ENCODE measurements around the gene DAPK1.
"Not testable (repeated sequence)": the region's sequence is repeated elsewhere in the genome, so short reads cannot be mapped to it uniquely, and the experiment has no call there.

Gene DAPK1

GRCh38 chr9:87741891-87742290 is 244.2 kb downstream of the DAPK1 start:
- no peaks in the 10 kb centered on the region for H3K36me3 ChIP-seq (ENCODE audit: insufficient read depth, low read length)
- no peak overlapping the region for H2AFZ ChIP-seq (ENCODE audit: low read length)
- no peaks in the 10 kb centered on the region for H3K9me2 ChIP-seq (ENCODE audit: low read depth, low read length)
- TF ChIP-seq CTCF (IDR thresholded peaks at IDR 0.05; ENCODE audit: low read length): no peak
- TF ChIP-seq EZH2 (IDR thresholded peaks at IDR 0.05; ENCODE audit: borderline replicate concordance, low read length): no peak
- H4K20me1 ChIP-seq (ENCODE audit: insufficient read depth, low read length): no peaks in the 10 kb centered on the region
- no peaks in the 10 kb centered on the region for H3K79me2 ChIP-seq (ENCODE audit: insufficient read depth, low read length)
- H3F3A ChIP-seq (ENCODE audit: insufficient read depth, low read length): no peaks in the 10 kb centered on the region
- H3K4me1 ChIP-seq (ENCODE audit: insufficient read depth, low read length, severe bottlenecking): no peaks in the 10 kb centered on the region
- H3K4me3 ChIP-seq (ENCODE audit: low read depth, low read length, poor library complexity, severe bottlenecking): no peak overlapping the region
- no peak overlapping the region for H3K9ac ChIP-seq (ENCODE audit: low read length)
- no peaks in the 10 kb centered on the region for H3K27me3 ChIP-seq (ENCODE audit: insufficient read depth, low read length)
- no peak overlapping the region for H3K27ac ChIP-seq (ENCODE audit: low read depth, low read length, poor library complexity, severe bottlenecking)
- H3K4me2 ChIP-seq (ENCODE audit: low read length): no peak overlapping the region
- H3K9me3 ChIP-seq (ENCODE audit: low read length): no peaks in the 10 kb centered on the region

GRCh38 chr9:87742813-87743428 is 245.3 kb downstream of the DAPK1 start:
- no peaks in the 10 kb centered on the region for H3F3A ChIP-seq (ENCODE audit: insufficient read depth, low read length)
- no peak overlapping the region for H3K9ac ChIP-seq (ENCODE audit: low read length)
- no peaks in the 10 kb centered on the region for H3K9me3 ChIP-seq (ENCODE audit: low read length)
- H3K4me1 ChIP-seq (ENCODE audit: insufficient read depth, low read length, severe bottlenecking): no peaks in the 10 kb centered on the region
- no peaks in the 10 kb centered on the region for H3K27me3 ChIP-seq (ENCODE audit: insufficient read depth, low read length)
- H3K4me2 ChIP-seq (ENCODE audit: low read length): no peak overlapping the region
- H3K27ac ChIP-seq (ENCODE audit: low read depth, low read length, poor library complexity, severe bottlenecking): no peak overlapping the region
- H4K20me1 ChIP-seq (ENCODE audit: insufficient read depth, low read length): no peaks in the 10 kb centered on the region
- no peaks in the 10 kb centered on the region for H3K36me3 ChIP-seq (ENCODE audit: insufficient read depth, low read length)
- no peak overlapping the region for H3K4me3 ChIP-seq (ENCODE audit: low read depth, low read length, poor library complexity, severe bottlenecking)
- no peaks in the 10 kb centered on the region for H3K79me2 ChIP-seq (ENCODE audit: insufficient read depth, low read length)
- TF ChIP-seq EZH2 (IDR thresholded peaks at IDR 0.05; ENCODE audit: borderline replicate concordance, low read length) (no peak), CTCF (IDR thresholded peaks at IDR 0.05; ENCODE audit: low read length) (no peak)
- H2AFZ ChIP-seq (ENCODE audit: low read length): no peak overlapping the region
- H3K9me2 ChIP-seq (ENCODE audit: low read depth, low read length): no peaks in the 10 kb centered on the region

GRCh38 chr9:87744247-87744646 is 246.6 kb downstream of the DAPK1 start:
- not testable (repeated sequence) for H3K4me1 ChIP-seq (ENCODE audit: insufficient read depth, low read length, severe bottlenecking); H3K79me2 ChIP-seq (ENCODE audit: insufficient read depth, low read length); H3F3A ChIP-seq (ENCODE audit: insufficient read depth, low read length); H3K9ac ChIP-seq (ENCODE audit: low read length); H3K36me3 ChIP-seq (ENCODE audit: insufficient read depth, low read length); H3K9me2 ChIP-seq (ENCODE audit: low read depth, low read length); H3K9me3 ChIP-seq (ENCODE audit: low read length); H3K4me2 ChIP-seq (ENCODE audit: low read length); H3K4me3 ChIP-seq (ENCODE audit: low read depth, low read length, poor library complexity, severe bottlenecking); H3K27me3 ChIP-seq (ENCODE audit: insufficient read depth, low read length); H3K27ac ChIP-seq (ENCODE audit: low read depth, low read length, poor library complexity, severe bottlenecking); H2AFZ ChIP-seq (ENCODE audit: low read length); H4K20me1 ChIP-seq (ENCODE audit: insufficient read depth, low read length)

- Histone ChIP-seq H3K4me3 (ENCODE audit: low read depth, low read length, poor library complexity, severe bottlenecking) (no peak overlapping the region), H2AFZ (ENCODE audit: low read length) (no peak overlapping the region), H3K27me3 (ENCODE audit: insufficient read depth, low read length) (no peaks in the 10 kb centered on the region), H3F3A (ENCODE audit: insufficient read depth, low read length) (no peaks in the 10 kb centered on the region), H3K4me1 (ENCODE audit: insufficient read depth, low read length, severe bottlenecking) (no peaks in the 10 kb centered on the region), H3K9me2 (ENCODE audit: low read depth, low read length) (no peaks in the 10 kb centered on the region), H3K36me3 (ENCODE audit: insufficient read depth, low read length) (no peaks in the 10 kb centered on the region), H3K27ac (ENCODE audit: low read depth, low read length, poor library complexity, severe bottlenecking) (no peak overlapping the region), H3K9ac (ENCODE audit: low read length) (no peak overlapping the region), H3K9me3 (ENCODE audit: low read length) (no peaks in the 10 kb centered on the region), H4K20me1 (ENCODE audit: insufficient read depth, low read length) (no peaks in the 10 kb centered on the region), H3K79me2 (ENCODE audit: insufficient read depth, low read length) (no peaks in the 10 kb centered on the region), H3K4me2 (ENCODE audit: low read length) (no peak overlapping the region)
- no peak for TF ChIP-seq EZH2 (IDR thresholded peaks at IDR 0.05; ENCODE audit: borderline replicate concordance, low read length)
- TF ChIP-seq CTCF (IDR thresholded peaks at IDR 0.05; ENCODE audit: low read length): no peak
These were observed 248.5 kb downstream of the DAPK1 start for GRCh38 chr9:87746186-87746585.

Measured in OCI-LY1 (cell line).